ES-I3 (cell line): ENCODE measurements around the gene STRIP1.

Source experiments
- H3K36me3 ChIP-seq: 2 replicates; pipeline ENCODE4 v1.6.1; 2013; ENCODE audit warnings: mild to moderate bottlenecking, low read length, control low read depth, moderate library complexity; ENCODE audit not compliant: insufficient read depth
- H3K4me1 ChIP-seq: 2 replicates; pipeline ENCODE4 v1.6.1; 2013; ENCODE audit warnings: mild to moderate bottlenecking, control low read depth, low read length; ENCODE audit not compliant: insufficient read depth
- H3K9ac ChIP-seq: 2 replicates; pipeline ENCODE4 v1.6.1; 2013; ENCODE audit warnings: low read depth, mild to moderate bottlenecking, low read length, moderate library complexity
- H3K9me3 ChIP-seq: 2 replicates; pipeline ENCODE4 v1.6.1; 2013; ENCODE audit warnings: mild to moderate bottlenecking, low read length, moderate library complexity; ENCODE audit not compliant: control insufficient read depth, insufficient read depth

STRIP1 gene

GRCh38 chr1:110051262-110051648 is 16.8 kb downstream of the STRIP1 start:
- Histone ChIP-seq H3K4me1 (no peaks in the 10 kb centered on the region), H3K9me3 (no peaks in the 10 kb centered on the region), H3K9ac (no peak overlapping the region), H3K36me3 (peaks cover 44% of the 10 kb centered on the region)

GRCh38 chr1:110053552-110054428 is 19.4 kb downstream of the STRIP1 start:
- Histone ChIP-seq H3K9me3 (no peaks in the 10 kb centered on the region), H3K4me1 (no peaks in the 10 kb centered on the region), H3K36me3 (peaks cover 38% of the 10 kb centered on the region), H3K9ac (no peak overlapping the region)

GRCh38 chr1:110055493-110056284 is 21.3 kb downstream of the STRIP1 start:
- Histone ChIP-seq H3K36me3 (peaks cover 35% of the 10 kb centered on the region), H3K9me3 (no peaks in the 10 kb centered on the region), H3K9ac (no peak overlapping the region), H3K4me1 (no peaks in the 10 kb centered on the region)

- no peak overlapping the region for H3K9ac ChIP-seq
- H3K36me3 ChIP-seq = peaks cover 35% of the 10 kb centered on the region
- H3K9me3 ChIP-seq = no peaks in the 10 kb centered on the region
- no peaks in the 10 kb centered on the region for H3K4me1 ChIP-seq
Observed at GRCh38 chr1:110056285-110056683, 21.9 kb downstream of the STRIP1 start.

GRCh38 chr1:110056776-110057175 is 22.4 kb downstream of the STRIP1 start:
- Histone ChIP-seq H3K36me3 (peaks cover 35% of the 10 kb centered on the region), H3K4me1 (no peaks in the 10 kb centered on the region), H3K9me3 (no peaks in the 10 kb centered on the region), H3K9ac (no peak overlapping the region)

GRCh38 chr1:110057963-110058518 is 23.6 kb downstream of the STRIP1 start:
- no peaks in the 10 kb centered on the region for H3K9me3 ChIP-seq
- H3K9ac ChIP-seq = no peak overlapping the region
- H3K4me1 ChIP-seq = no peaks in the 10 kb centered on the region
- peaks cover 35% of the 10 kb centered on the region for H3K36me3 ChIP-seq

- Histone ChIP-seq H3K36me3 (peaks cover 35% of the 10 kb centered on the region), H3K4me1 (no peaks in the 10 kb centered on the region), H3K9ac (no peak overlapping the region), H3K9me3 (no peaks in the 10 kb centered on the region)
Observed at GRCh38 chr1:110058591-110058990, 24.2 kb downstream of the STRIP1 start.

GRCh38 chr1:110059133-110059863 is 24.9 kb downstream of the STRIP1 start:
- H3K36me3 ChIP-seq = peaks cover 30% of the 10 kb centered on the region
- H3K9ac ChIP-seq = no peak overlapping the region

GRCh38 chr1:110060034-110060661 is 25.7 kb downstream of the STRIP1 start:
- no peaks in the 10 kb centered on the region for H3K9me3 ChIP-seq
- no peaks in the 10 kb centered on the region for H3K4me1 ChIP-seq
- no peak overlapping the region for H3K9ac ChIP-seq
- peaks cover 22% of the 10 kb centered on the region for H3K36me3 ChIP-seq

More at GRCh38 chr1:110059133-110059863, 24.9 kb downstream of the STRIP1 start:
- no peaks in the 10 kb centered on the region for H3K9me3 ChIP-seq
- no peaks in the 10 kb centered on the region for H3K4me1 ChIP-seq

- Histone ChIP-seq H3K9me3 (no peaks in the 10 kb centered on the region), H3K4me1 (no peaks in the 10 kb centered on the region), H3K36me3 (peaks cover 17% of the 10 kb centered on the region), H3K9ac (no peak overlapping the region)
Observed at GRCh38 chr1:110060662-110061060, 26.2 kb downstream of the STRIP1 start.

- Histone ChIP-seq H3K9ac (no peak overlapping the region), H3K36me3 (peaks cover 11% of the 10 kb centered on the region), H3K4me1 (no peaks in the 10 kb centered on the region), H3K9me3 (no peaks in the 10 kb centered on the region)
Observed at GRCh38 chr1:110061341-110061740, 26.9 kb downstream of the STRIP1 start.

GRCh38 chr1:110062612-110063011 is 28.2 kb downstream of the STRIP1 start:
- Histone ChIP-seq H3K4me1 (no peaks in the 10 kb centered on the region; the same call in 1 of the 2 replicates), H3K9ac (no peak overlapping the region), H3K36me3 (peaks cover 4% of the 10 kb centered on the region), H3K9me3 (no peaks in the 10 kb centered on the region)

GRCh38 chr1:110063781-110064180 is 29.4 kb downstream of the STRIP1 start:
- Histone ChIP-seq H3K9ac (no peak overlapping the region), H3K36me3 (no peaks in the 10 kb centered on the region; the same call in 1 of the 2 replicates), H3K9me3 (no peaks in the 10 kb centered on the region), H3K4me1 (no peaks in the 10 kb centered on the region; the same call in 1 of the 2 replicates)
